ENCODE data around the gene BOD1. TPM values are rescaled to one million over a fixed set of nuclear protein-coding genes. Genes with fewer than 3 reads are reported as not detected.

Gene BOD1
- total RNA-seq, 3 donors from 2014 or later, result 61.5 to 68.0 (median 64.6) TPM

DNA sequence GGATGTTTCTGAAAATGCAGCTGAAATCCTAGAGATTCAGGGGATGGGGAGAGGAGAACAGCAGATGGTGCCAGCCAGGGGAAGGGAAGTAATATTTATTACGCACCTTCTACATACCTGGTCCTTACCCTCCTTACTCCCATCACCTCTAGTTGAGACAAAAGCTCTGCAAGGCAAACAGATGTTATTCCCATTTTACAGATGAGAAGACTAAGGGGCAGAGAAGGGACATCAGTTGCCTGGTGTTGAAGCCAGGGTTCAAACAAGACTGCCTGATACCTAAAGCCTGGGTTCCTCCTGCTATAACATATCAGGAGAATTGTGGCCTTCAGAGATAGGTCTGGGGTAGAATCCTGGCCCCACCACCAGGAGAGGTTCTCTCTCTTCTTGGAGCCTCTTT, 7.3 kb upstream of the BOD1 start:
- intact Hi-C loops (cut with DNase I; ENCODE audit: low total_unique reads), result no loop called here
- H3K27me3 ChIP-seq, result no peaks in the 10 kb centered on the region
- no peak for TF ChIP-seq POLR2A (IDR thresholded peaks at IDR 0.05)
- no peak for TF ChIP-seq CTCF (IDR thresholded peaks at IDR 0.05)
- no peak for TF ChIP-seq POLR2AphosphoS5 (IDR thresholded peaks at IDR 0.05)
- no peaks in the 10 kb centered on the region for H3K9me3 ChIP-seq
- no peaks in the 10 kb centered on the region for H3K36me3 ChIP-seq
- H3K27ac ChIP-seq, result no peak overlapping the region
- no peaks in the 10 kb centered on the region for H3K4me1 ChIP-seq
- H3K4me3 ChIP-seq, result no peak overlapping the region
- no peak for DNase-seq (ENCODE audit: low spot score in 2 of 2)

DNA sequence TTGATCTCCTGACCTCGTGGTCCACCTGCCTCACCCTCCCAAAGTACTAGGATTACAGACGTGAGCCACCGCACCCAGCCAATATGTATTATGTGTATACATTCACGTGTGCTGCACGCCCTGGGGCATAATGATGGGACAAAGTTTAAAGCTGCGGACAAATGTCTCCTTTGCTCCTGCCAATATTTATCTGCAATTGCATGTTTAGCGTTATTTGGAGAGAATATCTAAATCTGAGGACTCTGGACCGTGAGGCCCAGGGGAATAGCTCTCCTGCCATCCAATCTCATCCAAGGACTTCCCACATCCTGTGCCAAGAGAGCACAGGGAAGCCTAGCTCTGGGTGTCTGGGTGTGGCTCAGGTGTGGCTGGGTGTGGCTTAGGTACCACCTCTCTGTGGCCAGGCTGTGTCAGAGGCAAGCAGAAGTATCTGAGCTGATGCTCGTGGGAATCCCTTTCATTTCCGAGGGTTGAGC, 6.9 kb upstream of the BOD1 start:
- no peaks in the 10 kb centered on the region for H3K27me3 ChIP-seq
- TF ChIP-seq POLR2A (IDR thresholded peaks at IDR 0.05), result no peak
- intact Hi-C loops (cut with DNase I; ENCODE audit: low total_unique reads), result no loop called here
- no peaks in the 10 kb centered on the region for H3K9me3 ChIP-seq
- no peak overlapping the region for H3K27ac ChIP-seq
- H3K4me3 ChIP-seq, result no peak overlapping the region
- H3K4me1 ChIP-seq, result no peaks in the 10 kb centered on the region
- DNase-seq (ENCODE audit: low spot score in 2 of 2), result no peak
- no peaks in the 10 kb centered on the region for H3K36me3 ChIP-seq

GRCh38 chr5:173622183-173623047, 6.0 kb upstream of the BOD1 start:
- no peak overlapping the region for H3K27ac ChIP-seq
- intact Hi-C loops (cut with DNase I; ENCODE audit: low total_unique reads), result no loop called here
- H3K9me3 ChIP-seq, result no peaks in the 10 kb centered on the region
- H3K36me3 ChIP-seq, result no peaks in the 10 kb centered on the region
- H3K4me3 ChIP-seq, result no peak overlapping the region
- H3K4me1 ChIP-seq, result no peaks in the 10 kb centered on the region
- TF ChIP-seq CTCF (IDR thresholded peaks at IDR 0.05) (no peak), POLR2AphosphoS5 (IDR thresholded peaks at IDR 0.05) (no peak), POLR2A (IDR thresholded peaks at IDR 0.05) (no peak)
- no peaks in the 10 kb centered on the region for H3K27me3 ChIP-seq
- no peak for DNase-seq (ENCODE audit: low spot score in 2 of 2)

DNA sequence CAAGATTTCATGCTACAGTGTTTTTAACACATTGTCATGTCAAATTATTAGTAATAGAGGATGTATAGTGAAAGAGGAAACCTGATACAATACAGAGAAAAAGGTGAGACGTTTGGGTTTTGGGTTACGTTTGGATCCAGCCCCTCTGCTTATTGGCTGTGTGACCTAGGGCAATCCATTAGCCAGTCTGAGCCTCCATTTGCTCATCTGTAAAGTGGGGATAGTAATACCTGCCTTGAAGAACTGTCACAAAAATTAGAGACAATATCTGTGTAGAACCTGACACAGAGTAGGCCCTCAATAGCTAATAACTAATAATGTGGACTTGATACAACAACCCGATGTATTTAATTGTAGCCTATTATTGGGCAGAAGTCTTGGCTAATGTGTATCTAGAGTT, 4.3 kb upstream of the BOD1 start:
- H3K4me3 ChIP-seq, result no peak overlapping the region
- H3K4me1 ChIP-seq, result no peaks in the 10 kb centered on the region
- no peak for DNase-seq (ENCODE audit: low spot score in 2 of 2)
- H3K9me3 ChIP-seq, result no peaks in the 10 kb centered on the region
- no peaks in the 10 kb centered on the region for H3K27me3 ChIP-seq
- no peaks in the 10 kb centered on the region for H3K36me3 ChIP-seq
- intact Hi-C loops (cut with DNase I; ENCODE audit: low total_unique reads), result no loop called here
- no peak overlapping the region for H3K27ac ChIP-seq
- TF ChIP-seq POLR2AphosphoS5 (IDR thresholded peaks at IDR 0.05) (no peak), POLR2A (IDR thresholded peaks at IDR 0.05) (no peak), CTCF (IDR thresholded peaks at IDR 0.05) (no peak)

DNA sequence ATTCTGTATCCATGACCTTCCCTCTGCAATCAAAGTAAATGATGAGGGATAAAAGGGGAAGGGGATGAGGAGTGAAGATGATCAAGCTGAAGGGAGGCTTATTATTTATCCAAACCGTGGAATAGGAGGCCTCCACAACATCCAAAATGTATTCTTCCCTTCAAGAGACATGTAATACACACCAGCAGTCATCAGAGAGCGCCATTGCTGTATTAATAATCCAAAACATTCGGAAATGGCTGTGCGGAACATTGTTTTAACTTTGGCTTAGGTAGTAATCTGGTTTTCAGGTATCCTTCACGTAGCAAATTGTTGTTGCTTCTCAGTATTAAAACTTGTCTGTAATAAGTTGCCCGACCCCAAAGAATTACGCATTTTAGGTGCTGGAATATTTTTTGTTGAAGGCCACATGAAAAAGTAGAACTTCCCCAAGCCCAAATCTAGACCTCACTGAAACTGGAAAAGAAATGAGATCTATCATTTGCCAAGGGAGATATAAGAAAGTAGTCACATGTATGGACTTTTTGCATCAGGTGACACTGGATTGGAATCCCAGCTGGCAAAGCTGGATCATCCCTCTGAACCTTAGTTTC, 2.6 kb upstream of the BOD1 start:
- peak; percentile 63 to 92 (median 85) for TF ChIP-seq CTCF (IDR thresholded peaks at IDR 0.05)
- no peak for TF ChIP-seq POLR2A (IDR thresholded peaks at IDR 0.05)
- peak in 1 of 3 donors; percentile 34 for TF ChIP-seq POLR2AphosphoS5 (IDR thresholded peaks at IDR 0.05)
- no peaks in the 10 kb centered on the region for H3K9me3 ChIP-seq
- H3K4me3 ChIP-seq, result no peak overlapping the region
- H3K4me1 ChIP-seq, result peaks cover 0 to 15% of the 10 kb centered on the region in 2 donors
- no peaks in the 10 kb centered on the region for H3K27me3 ChIP-seq
- DNase-seq (ENCODE audit: low spot score in 2 of 2), result peak in 1 of 2 donors; percentile 28
- no peak overlapping the region for H3K27ac ChIP-seq
- intact Hi-C loops (cut with DNase I; ENCODE audit: low total_unique reads), result loop anchor here (10.0 kb wide), 1 partner anchor 266 kb away; the partner anchor contains the start of gene CPEB4
- H3K36me3 ChIP-seq, result no peaks in the 10 kb centered on the region
